ENCODE measurements around the gene CCDC9B.

GRCh38 chr15:40283615-40284300 is 57.0 kb downstream of the CCDC9B start:
- no peak for TF ChIP-seq CTCF (IDR thresholded peaks at IDR 0.05; ENCODE audit: borderline replicate concordance, extremely low read depth, low read length, poor library complexity, severe bottlenecking)
- TF ChIP-seq EZH2 (IDR thresholded peaks at IDR 0.05; ENCODE audit: borderline replicate concordance, low read depth, low read length, severe bottlenecking), result no peak

Data from DND-41 (cell line).